NCI-H2029 (cell line): ENCODE data around the gene CDH23.
A peak's percentile ranks its signal among the peaks of the same experiment; 100 is the strongest.
"Not testable (repeated sequence)": the region's sequence is repeated elsewhere in the genome, so short reads cannot be mapped to it uniquely, and the experiment has no call there.

ENCODE experiments used
- DNase-seq: peaks from one replicate; lab custom pipeline; 2025; lab: John Stamatoyannopoulos, UW

CDH23 gene

DNA sequence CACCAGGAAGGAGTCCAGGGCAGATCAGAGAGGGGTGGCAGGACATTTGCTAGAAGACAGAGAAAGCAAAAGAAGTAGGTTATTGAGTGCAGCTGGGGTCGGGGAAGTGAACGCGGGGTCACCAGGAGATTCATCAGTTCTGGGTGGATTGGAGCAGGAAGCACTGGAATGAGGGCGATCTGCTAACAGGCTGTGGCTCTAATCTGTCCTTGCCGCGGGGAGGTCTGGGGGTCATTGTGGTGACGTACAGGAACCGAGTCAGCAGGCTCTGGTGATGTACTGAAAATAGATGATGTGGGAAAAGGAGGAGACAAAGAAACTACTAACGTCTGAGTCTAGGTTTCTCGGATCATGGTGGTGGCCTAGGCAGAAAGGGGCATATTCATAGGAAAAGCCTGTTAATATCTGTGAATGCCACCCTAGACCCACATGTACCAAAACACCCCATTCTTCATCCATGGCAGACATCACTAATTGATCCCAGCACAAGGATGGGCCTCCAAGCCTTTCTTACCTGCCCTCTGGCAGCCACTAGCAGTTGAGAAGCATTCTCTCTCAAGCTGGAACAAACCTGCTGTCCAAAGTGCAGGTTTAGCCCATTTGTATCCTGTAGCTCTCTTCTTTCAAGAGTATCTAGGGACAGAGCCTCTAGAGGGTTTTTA is 188.3 kb downstream of the CDH23 start:
- no peak for DNase-seq

DNA sequence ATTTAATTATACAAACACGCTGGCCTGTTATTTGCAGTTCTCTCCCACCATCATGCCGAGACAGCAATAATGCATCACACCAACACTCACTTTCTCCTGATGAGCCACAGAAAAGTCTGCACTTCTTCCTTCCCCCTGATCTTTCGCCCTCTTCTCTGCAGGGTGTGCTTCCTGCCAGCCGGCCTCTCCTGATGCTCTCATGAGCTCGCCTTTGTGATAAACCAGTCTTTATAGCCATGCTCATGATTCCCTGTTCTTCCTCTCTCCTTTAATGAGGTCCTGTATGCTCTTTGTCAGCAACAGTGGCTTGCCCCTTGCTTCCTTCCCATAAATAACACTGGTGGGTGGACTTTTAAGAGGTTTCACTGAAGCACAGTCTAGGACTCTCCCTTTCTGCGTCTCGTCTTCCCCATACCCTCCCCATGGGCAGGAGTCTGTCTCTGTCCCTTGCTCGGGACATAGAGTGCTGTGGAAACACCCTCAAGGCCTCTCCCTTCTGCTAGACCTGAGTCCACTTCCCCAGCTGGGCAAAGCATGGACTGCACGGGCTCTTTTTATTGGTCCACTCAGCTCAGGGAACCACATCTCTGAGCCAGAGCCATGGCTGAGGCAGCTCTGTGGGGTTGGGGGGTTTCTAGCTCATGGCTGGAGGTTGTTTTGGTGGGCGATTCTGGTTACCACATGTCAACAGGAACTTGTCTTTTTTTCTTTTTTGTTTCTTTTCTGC is 189.0 kb downstream of the CDH23 start:
- DNase-seq, result no peak

DNA sequence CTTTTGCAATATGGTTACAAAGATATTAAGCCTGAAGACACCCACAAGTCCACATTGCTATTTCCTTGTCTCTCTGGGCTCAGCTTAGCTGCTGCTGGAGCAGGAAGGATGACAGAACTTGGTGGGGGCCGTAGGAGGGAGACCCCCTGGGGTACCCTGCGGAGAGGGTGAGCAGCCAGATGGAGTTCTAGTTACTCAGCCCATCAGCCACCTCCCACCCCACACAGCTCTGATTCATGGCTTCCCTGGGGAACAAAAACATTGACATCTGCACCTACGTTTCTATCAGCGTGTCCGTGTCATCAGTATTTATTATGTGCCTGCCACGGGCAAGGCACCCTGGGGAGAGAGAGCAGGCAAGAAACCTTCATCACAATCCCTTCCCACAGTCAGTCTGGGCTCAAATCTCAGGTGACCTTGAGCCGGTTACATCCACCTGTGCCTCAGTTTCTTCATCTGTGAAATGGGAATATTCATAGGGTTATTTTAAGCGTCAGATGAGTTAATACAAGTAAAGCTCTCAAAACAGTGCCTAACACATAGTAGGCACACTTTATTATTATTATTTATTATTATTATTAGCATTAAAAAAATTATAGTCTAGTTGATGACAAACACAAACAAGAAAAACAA is 191.3 kb downstream of the CDH23 start:
- DNase-seq, result no peak

DNA sequence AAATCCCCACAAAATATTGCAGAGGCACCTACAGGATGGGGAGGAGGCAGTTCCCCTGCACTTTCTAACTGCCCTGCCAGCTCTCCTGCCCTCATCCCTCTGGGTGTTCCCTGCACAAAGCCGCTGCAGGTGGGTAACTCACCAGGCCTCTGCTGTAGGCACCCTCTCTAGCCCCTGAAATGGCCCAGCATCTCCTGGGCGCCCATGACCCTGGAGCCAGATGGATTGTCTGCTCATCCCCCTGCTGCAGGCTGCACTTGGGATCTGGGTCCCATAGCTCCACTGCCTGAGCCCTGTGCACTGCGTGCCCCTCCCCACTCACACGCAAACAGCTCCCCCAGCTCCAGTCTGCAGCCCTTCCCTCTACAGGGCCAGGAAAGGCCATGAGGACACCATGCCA is 192.0 kb downstream of the CDH23 start:
- DNase-seq, result no peak

DNA sequence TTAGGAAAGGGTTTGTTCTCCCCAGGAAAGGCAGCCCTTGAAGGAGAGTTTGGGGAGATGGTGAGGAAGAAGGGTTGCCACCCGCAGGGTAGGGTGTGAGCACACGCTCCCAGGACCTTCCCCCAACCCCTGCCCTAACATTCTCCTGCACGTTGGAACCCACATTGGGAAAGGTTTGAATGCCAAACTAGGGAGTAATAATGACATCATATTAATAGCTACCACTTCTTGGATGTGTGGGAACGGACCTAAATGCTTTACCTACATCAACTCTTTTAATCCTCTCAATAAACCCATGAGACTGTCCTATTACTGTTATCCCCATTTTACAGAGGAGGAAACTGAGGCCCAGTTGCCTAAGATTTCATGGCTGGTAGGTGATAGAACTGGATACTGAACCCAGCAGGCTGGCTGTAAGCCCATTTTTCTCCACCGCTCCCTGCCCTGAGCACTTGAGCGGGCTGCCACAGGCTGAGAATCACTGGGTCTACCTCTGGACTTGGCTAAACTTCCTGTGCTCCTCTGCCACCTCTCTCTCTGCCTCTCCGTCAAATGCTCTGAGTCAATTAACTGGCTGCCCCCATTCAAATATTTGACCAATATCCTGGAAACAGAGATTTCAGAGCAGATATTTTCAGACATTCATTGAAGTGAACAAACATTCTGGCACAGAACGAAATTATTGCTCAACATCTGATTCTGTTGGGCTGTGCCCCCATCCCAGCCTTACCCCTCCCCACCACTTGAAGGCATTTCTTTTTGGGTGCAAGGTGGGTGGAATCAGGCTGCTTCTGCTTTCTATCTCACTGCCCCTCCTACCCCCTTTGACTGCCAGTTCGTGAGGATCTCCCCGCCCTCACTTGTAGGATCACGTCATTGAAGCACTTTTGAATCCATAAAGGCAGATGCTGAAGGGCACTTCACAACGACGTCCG is 193.2 kb downstream of the CDH23 start:
- DNase-seq, result peak; percentile 49

DNA sequence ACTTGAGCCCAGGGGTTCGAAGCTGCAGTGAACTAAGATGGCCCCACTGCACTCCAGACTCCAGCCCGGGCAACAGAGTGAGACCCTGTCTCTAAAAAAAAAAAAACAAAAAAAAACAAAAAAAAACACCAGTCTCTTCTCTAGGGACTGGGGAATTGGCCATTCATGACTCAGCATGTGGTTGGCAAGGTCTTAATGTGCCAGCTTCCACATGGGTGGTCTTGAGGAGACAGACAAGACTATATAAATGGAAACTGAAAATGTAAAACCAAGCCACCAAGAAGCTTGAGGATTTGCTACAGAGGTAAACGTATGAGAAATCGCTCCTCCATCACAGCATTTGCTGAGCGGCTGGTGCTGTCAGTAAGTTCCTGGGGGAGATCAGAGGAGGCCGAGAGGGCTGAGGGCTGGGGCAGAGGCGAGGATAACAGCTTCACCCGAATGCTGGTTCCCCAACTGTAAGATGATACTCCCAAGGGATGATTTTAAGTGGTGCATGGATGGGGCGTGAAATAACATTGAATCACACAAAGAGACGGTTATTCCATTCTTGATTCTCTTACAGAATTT is 194.1 kb downstream of the CDH23 start:
- DNase-seq, result no peak

DNA sequence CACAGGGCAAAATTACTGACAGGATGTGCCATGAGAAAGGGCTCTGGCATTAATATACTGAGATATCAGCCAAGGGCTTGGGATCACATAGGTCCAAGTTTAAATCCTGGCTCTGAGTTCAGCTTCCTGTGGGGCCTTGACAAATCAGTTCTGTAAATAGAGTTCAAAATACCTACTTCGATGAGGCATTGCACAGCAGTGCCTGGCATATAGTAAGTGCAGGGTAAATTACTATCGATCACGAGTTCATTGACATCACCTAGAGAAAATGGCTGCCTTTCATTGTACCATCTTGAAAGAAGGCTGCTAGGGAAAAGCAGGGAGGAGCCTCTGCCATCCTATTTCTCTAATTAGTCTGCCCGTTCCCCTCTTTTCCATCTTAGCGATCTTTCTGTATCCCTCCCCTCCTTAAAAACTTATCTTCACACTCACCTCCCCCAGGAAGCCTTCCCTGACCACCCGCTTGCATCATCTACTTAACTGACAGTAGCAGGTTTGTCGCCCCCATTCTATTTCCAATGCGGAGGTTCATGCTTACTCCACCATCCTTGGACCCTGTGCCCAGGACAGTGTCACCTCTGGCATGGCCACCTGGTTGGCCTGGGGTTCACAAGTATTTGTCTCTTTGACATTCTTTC is 198.3 kb downstream of the CDH23 start:
- no peak for DNase-seq

DNA sequence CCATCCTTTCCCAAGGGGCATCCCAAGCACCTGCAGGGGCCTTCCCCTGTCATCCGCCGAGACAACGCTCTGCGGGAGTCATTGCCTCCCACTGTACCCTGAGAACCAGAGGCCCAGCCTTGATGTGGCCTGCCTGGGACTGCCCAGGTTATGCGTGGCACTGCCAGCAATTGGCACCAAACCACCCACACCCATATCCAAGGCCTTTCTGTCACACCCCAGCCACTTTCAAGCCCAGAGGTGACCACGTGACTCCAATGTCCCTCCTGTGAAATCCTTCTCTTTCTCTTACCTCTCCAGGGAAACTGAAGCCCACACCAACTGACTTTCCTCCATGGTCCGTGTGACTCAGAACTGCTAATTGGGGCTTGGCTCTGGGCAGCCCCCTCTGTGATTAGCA is 198.9 kb downstream of the CDH23 start:
- no peak for DNase-seq

DNA sequence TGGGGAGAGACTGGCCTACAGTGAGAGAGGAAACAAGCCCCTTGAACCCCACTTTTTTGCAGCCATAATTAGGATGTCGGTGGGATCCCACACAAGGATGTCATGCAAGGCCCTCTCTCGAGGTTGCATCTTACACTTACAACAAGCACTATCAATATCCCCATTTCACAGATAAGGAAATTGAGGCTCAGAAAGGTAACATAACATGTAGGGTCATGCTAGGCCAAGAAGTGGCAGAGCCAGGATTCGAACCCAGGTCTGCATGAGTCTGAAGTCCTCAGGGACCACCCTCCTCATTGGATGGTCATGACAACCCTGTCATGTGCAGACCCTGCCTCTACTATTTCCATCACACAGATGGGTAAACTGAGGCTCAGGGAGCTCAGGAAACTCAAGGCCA is 199.4 kb downstream of the CDH23 start:
- DNase-seq, result no peak

DNA sequence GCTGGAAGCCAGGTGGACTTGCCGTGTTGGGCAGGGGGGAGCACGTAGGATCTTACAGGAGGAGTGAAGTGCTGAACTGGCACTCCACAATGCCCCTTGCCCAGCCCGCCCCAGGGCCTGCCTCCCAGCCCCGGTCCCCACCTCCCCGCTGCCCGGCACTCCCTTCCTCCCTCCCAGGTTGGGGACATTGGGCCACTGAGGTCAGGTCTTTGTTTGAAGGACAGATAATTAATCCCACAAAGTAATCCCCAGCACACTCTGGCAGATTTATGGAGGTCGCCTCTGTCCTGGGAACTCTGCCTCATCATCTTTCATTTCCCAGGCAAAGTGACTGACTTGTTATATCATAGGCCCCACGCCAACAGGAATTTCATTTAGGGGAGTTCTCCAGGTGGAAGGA is 200.0 kb downstream of the CDH23 start:
- DNase-seq, result no peak

DNA sequence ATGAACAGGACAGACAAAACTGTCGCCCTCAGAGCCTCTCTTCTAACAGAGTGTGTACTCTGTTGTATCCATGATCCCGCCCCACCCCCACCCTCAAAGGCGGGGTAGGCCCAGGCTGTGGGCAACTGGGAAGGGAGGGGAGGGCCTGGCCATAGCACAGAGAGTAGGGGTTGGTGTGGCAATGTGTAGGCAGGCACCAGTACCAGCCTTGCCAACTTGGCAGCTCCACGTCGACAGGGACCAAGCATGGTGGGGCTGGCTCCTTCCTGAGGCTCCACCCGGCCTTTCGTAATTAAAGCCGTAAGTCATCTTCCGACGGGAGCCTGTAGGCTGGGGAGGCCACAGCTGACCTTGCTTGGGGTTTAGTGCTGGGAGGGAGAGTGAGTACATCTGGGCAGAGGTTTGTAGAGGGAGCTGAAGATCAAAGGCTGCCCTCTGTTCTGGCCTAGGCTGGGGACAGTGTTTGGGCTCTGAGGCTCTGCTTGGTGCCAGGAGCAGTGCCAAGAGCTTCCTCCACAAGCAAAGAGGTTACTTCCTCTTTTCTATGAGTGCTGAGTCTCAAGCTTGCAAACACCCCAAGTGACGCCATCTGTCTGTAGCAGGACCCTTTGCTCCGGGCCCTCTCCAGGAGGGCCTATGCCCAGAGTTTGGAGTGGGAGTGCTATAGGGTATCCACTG is 201.2 kb downstream of the CDH23 start:
- peak; percentile 54 for DNase-seq

DNA sequence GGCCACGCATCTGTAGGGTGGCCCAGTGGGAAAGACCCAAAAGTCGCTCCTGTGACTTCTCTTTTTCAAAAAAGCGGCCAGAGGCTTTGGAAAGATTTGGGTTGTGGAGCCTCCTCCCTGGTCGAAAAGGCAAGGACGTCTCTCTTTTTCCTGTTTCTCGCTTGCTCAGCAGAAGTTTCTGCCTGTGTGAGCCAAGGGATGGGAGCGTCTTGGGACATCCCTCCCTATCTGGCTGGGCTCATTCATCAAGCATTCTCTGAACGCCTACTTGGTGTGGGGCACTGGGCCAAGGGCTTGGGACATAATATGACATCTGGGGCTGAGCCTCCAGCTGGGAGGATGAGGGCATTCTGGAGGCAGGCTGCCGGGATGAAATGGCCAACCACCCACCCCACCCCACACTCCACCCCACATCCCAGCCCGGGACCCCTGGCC is 201.9 kb downstream of the CDH23 start:
- DNase-seq, result peak; percentile 11

DNA sequence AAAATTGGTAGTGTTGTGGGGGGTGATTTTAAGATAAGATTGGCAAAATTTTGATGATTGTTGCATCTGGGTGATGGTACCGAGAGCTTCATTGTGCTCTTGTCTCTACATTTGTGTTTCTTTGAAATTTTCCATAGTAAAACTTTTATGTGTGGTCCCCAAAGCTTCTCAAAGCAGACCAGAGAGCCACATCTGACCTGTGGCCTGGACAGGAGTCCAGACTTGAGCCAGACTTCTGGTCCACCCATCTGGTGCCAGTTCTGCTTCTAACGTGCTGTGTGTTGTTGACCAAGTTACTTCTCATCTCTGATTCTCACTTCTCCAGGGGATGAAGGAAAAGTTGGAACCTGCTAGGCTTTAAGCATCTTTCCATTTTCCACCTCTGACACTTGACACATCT is 202.8 kb downstream of the CDH23 start:
- no peak for DNase-seq

DNA sequence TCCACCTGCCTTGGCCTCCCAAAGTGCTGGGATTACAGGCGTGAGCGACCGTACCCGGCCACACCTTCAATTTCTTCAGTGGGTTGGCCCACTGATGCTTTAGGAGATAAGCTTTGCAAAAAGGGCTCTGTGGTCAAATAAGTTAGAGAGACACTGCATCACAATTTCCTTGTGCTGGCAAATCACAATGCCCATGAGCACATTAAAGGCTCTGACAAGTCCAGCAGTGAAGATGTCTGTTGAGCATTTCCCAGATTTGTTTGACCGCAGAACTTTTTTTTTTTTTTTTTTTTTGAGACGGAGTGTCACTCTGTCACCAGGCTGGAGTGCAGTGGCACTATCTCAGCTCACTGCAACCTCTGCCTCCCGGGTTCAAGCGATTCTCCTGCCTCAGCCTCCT is 203.5 kb downstream of the CDH23 start:
- DNase-seq, result not testable (repeated sequence)

DNA sequence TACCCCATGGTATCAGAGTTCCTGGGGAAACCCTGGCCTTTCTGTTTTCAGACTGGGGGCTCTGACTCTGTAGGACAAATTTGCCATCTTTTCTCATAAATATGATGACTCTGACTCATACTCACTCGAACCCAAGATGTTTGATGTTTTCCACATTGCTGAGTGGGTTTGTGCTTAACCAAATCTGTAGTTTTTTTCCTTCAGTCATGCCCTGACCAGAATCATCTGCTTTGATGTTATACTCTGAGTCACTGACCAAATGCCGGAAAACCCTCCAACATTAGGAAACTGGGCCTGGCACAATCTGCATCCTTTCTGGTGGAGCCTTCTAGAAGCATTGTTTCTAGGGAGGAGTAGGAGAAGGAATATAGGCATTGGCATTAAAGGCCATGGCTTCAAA is 204.1 kb downstream of the CDH23 start:
- no peak for DNase-seq

DNA sequence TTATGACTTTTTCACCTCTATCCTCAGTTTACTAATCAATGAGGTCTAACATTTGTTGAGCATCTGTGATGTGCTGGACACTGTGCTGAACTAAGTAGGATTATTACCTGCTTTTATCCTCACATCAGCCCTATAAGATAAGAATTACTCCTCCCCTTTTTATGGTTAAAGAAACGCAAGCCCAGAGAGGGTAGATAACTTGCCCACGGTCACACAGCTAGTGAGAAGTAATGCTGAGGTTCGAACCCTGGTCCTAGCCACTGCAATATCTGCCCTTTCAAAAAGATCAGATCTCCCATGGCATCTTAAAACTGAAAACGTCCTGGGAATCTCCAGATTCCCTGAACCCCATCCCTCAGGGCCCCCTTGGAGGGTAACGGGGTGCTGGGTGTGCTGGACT is 204.6 kb downstream of the CDH23 start:
- DNase-seq, result no peak

DNA sequence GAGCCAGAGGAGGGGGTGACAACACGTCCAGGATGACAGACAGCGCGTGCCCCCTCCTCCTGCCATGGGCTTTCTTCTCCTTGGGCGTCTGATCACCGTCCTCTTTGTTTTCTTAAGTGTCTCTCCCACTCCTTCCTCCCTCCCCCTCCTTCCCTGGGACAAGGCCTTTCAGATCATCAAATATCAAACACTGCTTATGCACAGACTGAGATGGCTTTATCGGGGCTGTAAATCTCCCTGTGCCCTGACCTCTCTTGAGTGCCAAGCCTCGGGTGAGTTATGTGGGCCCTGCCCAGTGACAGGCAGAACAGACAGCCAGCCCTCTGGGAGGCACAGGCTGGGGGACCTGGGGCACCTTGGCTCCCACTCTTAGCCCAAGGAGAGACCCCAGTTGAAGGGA is 206.4 kb downstream of the CDH23 start:
- no peak for DNase-seq

DNA sequence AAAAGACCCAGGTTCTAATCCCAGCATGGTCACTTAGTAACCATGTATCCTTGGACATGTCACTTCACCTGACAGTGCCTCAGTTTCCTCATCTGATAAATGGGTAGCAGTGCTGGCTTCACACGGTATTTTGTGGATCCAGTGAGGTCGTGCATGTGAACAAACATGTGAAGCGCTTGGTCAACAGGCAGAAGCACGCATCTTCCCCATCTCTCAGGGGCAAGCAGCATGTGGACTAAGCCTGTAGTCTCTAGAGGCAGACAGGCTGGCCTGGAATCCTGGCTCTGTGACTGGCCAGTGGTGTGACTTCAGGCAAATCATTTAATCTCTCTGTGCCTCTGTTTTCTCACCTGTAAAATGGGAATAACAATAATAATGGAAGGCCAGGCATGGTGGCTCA is 207.0 kb downstream of the CDH23 start:
- DNase-seq, result no peak

DNA sequence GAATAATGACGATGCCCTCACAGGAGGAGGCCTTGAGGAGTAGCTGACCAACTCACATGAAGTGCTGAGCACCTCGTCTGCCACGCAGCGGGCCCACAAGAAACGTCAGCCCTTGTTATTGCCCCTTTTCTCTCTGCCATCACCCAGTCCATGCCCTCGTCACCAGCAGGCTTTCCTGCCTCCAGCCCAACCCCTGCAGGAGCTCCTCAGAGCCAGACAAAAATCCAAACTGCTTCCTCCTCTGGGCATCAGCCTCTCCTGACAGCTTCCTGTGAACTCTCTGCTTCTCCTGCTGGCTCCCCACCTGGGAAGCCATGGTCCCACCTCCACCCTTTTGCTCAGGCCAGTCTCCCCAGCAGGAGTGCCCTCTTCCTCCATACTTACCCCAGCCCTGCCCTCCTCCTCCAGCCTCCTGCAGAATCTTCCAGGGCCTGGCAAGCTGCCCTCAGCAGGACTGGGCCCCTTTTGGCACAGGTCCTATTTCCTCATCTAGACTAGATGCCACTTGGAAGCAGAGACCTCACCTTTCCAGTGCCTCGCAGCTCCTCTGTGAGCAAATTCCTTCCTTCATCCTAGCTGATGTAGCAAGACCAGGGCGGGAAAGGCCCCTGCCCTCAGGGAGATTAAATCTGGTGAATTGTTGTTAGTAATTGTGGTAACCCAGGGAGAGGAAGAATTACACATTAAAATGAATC is 207.8 kb downstream of the CDH23 start:
- peak; percentile 12 for DNase-seq

DNA sequence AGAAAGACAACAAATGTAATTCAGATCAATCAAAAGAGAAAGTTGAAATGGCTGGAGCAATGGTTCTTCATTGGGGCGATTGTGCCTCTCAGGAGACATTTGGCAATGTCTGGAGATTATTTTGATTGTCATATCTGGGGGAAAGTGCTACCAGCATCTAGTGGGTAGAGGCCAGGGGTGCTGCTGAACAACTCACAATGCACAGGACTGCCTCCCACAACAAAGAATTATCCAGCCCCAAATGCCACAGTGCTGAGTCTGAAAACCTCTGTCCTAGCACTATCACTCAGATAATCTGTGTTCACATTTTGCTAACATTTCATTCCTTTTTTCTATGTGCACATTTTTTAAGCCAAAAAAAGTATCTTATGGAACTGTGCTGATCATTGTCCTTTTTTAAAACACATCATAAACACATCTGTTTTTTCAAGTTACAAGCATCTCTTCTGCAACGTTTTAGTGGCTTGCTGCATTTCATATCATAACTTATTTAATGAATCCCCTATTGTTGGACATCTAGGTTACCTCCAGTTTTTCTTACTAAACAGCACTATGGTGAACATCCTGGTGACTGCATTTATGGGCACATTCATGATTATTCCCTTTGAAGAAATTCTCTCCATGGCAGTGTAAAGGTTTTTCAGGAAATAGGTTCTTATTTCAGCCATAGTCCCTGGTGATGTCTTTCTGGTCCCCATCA is 208.7 kb downstream of the CDH23 start:
- DNase-seq, result no peak
